Duodenal mucosa (tissue), 2 donors: ENCODE measurements around the gene LARP4B.

Experiments
- H3K27ac ChIP-seq: one replicate; pipeline ENCODE4 v1.7.0; 2013; ENCODE audit warnings: low read depth, low read length
- H3K27me3 ChIP-seq, 2 donors: one replicate each; pipeline ENCODE4 v1.7.0; 2013; ENCODE audit warnings: low read length in 2 of 2, control low read depth in 1 of 2; ENCODE audit not compliant: insufficient read depth in 2 of 2, control insufficient read depth in 1 of 2
- H3K36me3 ChIP-seq, 2 donors: one replicate each; pipeline ENCODE4 v1.7.0; 2013; ENCODE audit warnings: low read length in 2 of 2, control low read depth in 1 of 2; ENCODE audit not compliant: insufficient read depth in 2 of 2, control insufficient read depth in 1 of 2
- H3K4me1 ChIP-seq, 2 donors: one replicate each; pipeline ENCODE4 v1.7.0; 2013; ENCODE audit warnings: low read length in 2 of 2, control low read depth in 1 of 2; ENCODE audit not compliant: insufficient read depth in 2 of 2, control insufficient read depth in 1 of 2
- H3K4me3 ChIP-seq, 2 donors: one replicate each; pipeline ENCODE4 v1.7.0; 2013; ENCODE audit warnings: low read length in 2 of 2, low read depth in 1 of 2
- H3K9ac ChIP-seq, 2 donors: one replicate each; pipeline ENCODE4 v1.7.0; 2013; ENCODE audit warnings: low read length in 2 of 2, low read depth in 1 of 2
- H3K9me3 ChIP-seq, 2 donors: one replicate each; pipeline ENCODE4 v1.7.0; 2013; ENCODE audit warnings: low read length in 2 of 2, control low read depth in 1 of 2; ENCODE audit not compliant: control insufficient read depth in 1 of 2

Gene LARP4B

DNA sequence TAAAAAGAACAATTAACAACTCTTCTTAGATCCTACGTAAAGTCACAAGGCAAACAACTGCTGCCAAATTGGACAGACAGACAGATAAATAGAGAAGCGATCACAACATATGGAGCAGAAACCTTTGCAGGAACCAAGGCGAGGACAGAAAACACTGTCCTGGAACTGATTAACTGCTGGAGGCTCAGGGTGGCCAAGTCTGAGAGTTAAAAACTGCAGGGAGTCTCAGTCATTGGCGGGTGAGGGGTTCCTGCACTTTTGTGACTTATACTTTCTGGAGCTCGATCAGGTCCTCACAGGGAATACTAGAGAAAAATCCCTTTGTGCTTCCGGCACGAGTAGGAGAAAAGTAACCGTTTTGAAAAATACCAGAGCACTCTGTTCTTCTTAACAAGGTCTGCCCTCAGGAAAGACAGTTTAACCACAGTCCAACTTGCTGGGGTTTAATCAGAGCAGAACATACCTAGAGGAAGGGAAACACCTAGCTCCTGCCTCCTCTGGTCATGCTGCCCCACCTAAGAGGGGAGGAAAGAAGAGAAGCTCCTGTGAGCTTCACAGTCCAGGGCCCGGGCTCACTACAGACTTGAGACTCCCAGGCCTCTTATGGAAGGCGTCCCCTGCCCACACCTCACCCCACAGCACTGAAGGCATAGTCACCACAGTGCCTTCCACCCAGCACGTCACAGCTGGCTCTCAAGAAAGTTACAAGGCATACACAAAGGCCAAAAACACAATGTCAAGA, 74.9 kb downstream of the LARP4B start:
- Histone ChIP-seq H3K27me3 (no peaks in the 10 kb centered on the region), H3K27ac (no peak overlapping the region), H3K36me3 (peaks cover 32 to 51% of the 10 kb centered on the region in 2 donors), H3K4me1 (no peaks in the 10 kb centered on the region), H3K9me3 (no peaks in the 10 kb centered on the region), H3K9ac (no peak overlapping the region), H3K4me3 (no peak overlapping the region)

DNA sequence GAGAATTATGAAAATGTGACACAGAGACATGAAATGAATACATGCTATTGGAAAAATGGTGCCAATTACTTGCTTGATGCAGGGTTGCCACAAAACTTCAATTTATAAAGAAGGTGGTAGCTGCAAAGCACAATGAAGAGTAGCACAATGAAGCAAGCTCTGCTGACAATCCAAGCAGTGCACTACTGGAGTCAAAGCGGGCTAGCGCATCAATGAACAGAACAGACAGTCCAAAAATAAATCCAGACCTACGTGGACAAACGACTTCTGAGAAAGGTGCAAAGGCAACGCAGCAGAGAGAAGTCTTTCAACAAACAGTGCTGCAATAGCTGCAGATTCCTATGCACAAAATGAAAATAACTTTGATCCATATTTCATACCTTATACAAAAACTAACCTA, 75.8 kb downstream of the LARP4B start:
- H3K27me3 ChIP-seq, result no peaks in the 10 kb centered on the region
- no peaks in the 10 kb centered on the region for H3K9me3 ChIP-seq
- no peak overlapping the region for H3K4me3 ChIP-seq
- no peak overlapping the region for H3K27ac ChIP-seq
- H3K4me1 ChIP-seq, result no peaks in the 10 kb centered on the region
- no peak overlapping the region for H3K9ac ChIP-seq
- H3K36me3 ChIP-seq, result peaks cover 29 to 48% of the 10 kb centered on the region in 2 donors

DNA sequence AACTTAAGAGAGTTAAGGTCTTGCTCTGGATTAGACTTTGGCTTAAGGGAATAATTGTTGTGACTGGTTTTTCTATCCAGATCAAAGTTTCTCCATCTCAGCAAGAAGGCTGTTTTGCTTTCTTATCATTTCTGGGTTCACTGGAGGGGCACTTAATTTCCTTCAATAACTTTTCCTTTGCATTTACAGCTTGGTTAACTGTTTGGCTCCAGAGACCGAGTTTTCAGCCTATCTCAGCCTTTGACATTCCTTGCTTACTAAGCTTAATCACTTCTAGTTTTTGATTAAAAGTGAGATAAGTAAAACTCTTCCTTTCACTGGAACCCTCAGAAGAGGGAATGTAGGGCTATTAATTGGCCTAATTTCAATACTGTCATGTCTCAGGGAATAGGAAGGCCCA, 76.4 kb downstream of the LARP4B start:
- Histone ChIP-seq H3K9ac (no peak overlapping the region), H3K9me3 (no peaks in the 10 kb centered on the region), H3K27me3 (no peaks in the 10 kb centered on the region), H3K4me3 (no peak overlapping the region), H3K27ac (no peak overlapping the region), H3K36me3 (peaks cover 26 to 42% of the 10 kb centered on the region in 2 donors), H3K4me1 (no peaks in the 10 kb centered on the region)

DNA sequence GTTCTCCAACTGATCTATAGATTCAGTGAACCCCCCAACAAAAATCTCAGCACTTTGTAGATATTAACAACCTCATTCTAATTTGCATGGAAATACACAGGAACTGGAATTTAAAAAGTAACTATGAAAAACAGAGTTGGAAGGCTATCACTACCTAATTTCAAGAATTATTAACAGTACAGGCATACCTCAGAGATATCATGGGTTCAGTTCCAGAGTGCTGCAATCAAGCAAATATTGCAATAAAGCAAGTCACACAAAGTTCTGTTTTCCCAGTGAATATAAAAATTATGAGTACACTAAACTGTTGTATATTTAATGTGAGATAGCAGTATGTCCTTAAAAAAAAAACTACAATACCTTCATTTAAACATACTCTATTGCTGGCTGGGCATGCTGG, 78.5 kb downstream of the LARP4B start:
- no peaks in the 10 kb centered on the region for H3K4me1 ChIP-seq
- H3K4me3 ChIP-seq, result no peak overlapping the region
- no peak overlapping the region for H3K9ac ChIP-seq
- no peaks in the 10 kb centered on the region for H3K9me3 ChIP-seq
- H3K27ac ChIP-seq, result no peak overlapping the region
- H3K36me3 ChIP-seq, result peaks cover 25 to 36% of the 10 kb centered on the region in 2 donors
- H3K27me3 ChIP-seq, result no peaks in the 10 kb centered on the region

DNA sequence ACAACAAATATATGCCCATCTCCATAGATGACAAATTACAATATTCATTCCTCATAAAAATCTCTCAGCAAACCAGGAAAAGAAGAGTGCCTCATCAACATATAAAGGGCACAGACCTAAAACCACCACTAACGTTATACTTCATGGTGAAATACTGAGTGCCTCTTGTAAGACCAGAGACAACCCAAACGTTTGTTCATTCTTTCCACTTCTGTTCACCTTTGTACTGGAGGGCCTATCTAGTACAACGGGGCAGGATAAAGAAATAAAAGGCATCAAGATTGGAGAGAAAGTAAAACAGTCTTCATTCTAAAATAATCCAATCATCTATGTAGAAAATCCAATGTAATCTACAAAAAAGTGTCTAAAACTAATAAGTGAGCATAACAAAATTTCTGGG, 79.1 kb downstream of the LARP4B start:
- no peak overlapping the region for H3K27ac ChIP-seq

DNA sequence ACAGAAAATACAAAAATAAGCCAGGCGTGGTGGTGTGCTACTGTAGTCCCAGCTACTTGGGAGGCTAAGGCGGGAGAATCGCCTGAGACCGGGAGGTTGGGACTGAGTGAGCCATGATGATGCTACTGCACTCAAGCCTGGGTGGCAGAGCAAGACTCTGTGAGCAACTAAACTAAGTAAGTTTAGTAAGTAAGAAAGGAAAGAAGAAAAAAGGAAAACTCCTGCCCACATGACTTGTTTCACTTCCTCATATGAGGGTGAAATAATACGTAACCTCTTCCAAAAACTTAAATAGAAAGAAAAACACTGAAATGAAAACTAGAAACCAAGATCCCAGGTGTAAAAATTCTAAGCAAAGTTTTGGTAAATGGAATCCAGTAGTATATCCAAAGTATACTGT, 79.6 kb downstream of the LARP4B start:
- Histone ChIP-seq H3K9ac (no peak overlapping the region), H3K4me3 (no peak overlapping the region), H3K9me3 (no peaks in the 10 kb centered on the region), H3K4me1 (no peaks in the 10 kb centered on the region), H3K27me3 (no peaks in the 10 kb centered on the region), H3K36me3 (peaks cover 25 to 40% of the 10 kb centered on the region in 2 donors), H3K27ac (no peak overlapping the region)

More for the DNA sequence above, 79.1 kb downstream of the LARP4B start:
- Histone ChIP-seq H3K36me3 (peaks cover 25 to 39% of the 10 kb centered on the region in 2 donors), H3K9ac (no peak overlapping the region), H3K4me1 (no peaks in the 10 kb centered on the region), H3K9me3 (no peaks in the 10 kb centered on the region), H3K4me3 (no peak overlapping the region), H3K27me3 (no peaks in the 10 kb centered on the region)

DNA sequence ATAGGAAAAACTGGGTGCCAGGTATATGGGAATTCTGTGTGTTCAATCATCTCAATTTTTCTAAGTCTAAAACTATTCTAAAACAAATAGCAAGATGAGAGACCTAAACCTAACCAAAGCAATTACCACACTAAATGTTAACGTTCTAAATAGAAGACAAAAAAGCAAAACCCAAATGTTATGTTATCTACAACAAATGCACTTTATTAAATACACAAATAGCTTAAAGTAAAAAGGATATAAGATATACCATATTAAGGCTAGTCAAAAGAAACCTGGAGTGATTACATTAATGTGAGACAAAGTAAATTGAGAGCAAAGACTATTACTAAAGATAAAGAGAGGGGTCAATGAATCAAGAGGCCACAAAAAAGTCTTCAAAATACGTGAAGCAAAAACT, 81.4 kb downstream of the LARP4B start:
- Histone ChIP-seq H3K27me3 (no peaks in the 10 kb centered on the region), H3K4me1 (peaks cover 3 to 5% of the 10 kb centered on the region in 2 donors), H3K9me3 (no peaks in the 10 kb centered on the region), H3K27ac (no peak overlapping the region), H3K9ac (no peak overlapping the region), H3K4me3 (no peak overlapping the region), H3K36me3 (peaks cover 21 to 39% of the 10 kb centered on the region in 2 donors)

DNA sequence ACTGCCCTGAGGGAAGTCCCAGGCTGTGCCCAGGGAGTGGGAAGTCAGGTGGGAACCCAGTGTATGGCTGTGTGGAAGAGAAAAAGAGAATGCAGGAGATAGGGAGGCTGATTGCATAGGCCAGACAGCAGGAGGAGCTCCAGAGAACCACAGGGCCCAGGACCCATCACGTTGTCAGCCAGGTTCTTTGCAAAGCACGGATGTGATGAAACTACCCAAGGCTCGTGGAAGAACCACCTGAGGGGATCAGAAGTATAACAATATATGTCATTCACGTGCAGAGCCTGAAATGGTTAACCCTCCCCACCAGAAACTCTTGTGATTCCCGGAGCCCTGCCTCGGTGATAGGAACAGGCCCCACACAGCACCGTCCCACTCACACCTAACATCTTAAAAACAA, 83.6 kb downstream of the LARP4B start:
- H3K27ac ChIP-seq, result no peak overlapping the region
- H3K4me3 ChIP-seq, result no peak overlapping the region
- H3K9ac ChIP-seq, result no peak overlapping the region
- peaks cover 3 to 5% of the 10 kb centered on the region in 2 donors for H3K4me1 ChIP-seq
- H3K27me3 ChIP-seq, result no peaks in the 10 kb centered on the region
- no peaks in the 10 kb centered on the region for H3K9me3 ChIP-seq
- H3K36me3 ChIP-seq, result peaks cover 24 to 38% of the 10 kb centered on the region in 2 donors

DNA sequence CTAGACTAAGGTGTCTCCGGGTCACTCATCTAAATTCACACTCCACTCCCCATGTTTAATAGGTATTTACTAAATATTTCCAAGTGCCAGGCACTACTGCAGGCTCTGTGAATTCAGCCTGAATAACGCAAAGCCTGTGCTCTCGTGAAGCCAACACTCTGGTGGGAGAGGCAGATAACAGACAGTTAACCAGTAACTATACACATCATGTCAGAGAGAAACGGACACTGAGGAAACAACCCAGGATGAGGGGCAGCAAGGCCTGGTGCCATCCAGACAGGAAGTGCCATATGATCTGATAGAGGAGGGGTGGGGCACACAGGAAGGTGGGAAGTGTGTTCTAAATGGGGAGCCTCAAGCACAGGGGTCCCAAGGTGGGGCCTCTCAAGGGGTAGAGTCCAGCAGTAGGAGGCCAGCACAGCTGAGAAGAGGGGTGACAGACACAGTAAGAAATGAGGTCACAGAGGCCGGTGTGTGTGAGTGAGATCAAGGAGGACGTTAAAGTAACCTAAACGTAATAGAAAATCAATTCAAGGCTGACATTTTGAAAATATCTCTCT, 85.3 kb downstream of the LARP4B start:
- Histone ChIP-seq H3K36me3 (peaks cover 23 to 47% of the 10 kb centered on the region in 2 donors), H3K27me3 (no peaks in the 10 kb centered on the region), H3K4me1 (peaks cover 3 to 5% of the 10 kb centered on the region in 2 donors), H3K4me3 (no peak overlapping the region), H3K27ac (no peak overlapping the region), H3K9me3 (no peaks in the 10 kb centered on the region), H3K9ac (no peak overlapping the region)

DNA sequence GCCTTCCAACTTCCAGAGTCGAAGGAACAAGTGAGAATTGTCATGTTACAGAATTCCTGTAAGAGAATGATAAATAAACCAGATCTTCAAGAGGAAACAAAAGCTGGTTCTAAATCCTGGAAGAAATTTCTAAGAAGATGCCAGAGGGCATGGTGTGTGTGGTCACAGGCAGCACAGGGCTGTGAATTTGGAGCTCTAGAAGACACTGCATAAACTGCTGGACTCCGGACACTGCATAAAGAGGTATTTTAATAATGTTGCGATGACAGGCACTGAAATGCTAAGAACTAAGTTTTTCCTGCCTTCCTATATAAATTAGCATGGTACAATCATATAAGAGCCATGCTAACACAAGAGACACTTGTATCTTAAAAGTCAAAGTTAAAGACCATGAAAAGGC, 86.0 kb downstream of the LARP4B start:
- peaks cover 26 to 52% of the 10 kb centered on the region in 2 donors for H3K36me3 ChIP-seq
- no peak overlapping the region for H3K9ac ChIP-seq
- no peak overlapping the region for H3K4me3 ChIP-seq
- no peaks in the 10 kb centered on the region for H3K27me3 ChIP-seq
- peaks cover 3 to 5% of the 10 kb centered on the region in 2 donors for H3K4me1 ChIP-seq
- no peak overlapping the region for H3K27ac ChIP-seq
- H3K9me3 ChIP-seq, result no peaks in the 10 kb centered on the region
